ENCODE results near the gene ADGRB2. TPM values are rescaled to one million over a fixed set of nuclear protein-coding genes. Genes with fewer than 3 reads are reported as not detected.

The ADGRB2 gene
- total RNA-seq, 4 donors from 2014 or later: 0.82 to 5.1 (median 3.9) TPM

DNA sequence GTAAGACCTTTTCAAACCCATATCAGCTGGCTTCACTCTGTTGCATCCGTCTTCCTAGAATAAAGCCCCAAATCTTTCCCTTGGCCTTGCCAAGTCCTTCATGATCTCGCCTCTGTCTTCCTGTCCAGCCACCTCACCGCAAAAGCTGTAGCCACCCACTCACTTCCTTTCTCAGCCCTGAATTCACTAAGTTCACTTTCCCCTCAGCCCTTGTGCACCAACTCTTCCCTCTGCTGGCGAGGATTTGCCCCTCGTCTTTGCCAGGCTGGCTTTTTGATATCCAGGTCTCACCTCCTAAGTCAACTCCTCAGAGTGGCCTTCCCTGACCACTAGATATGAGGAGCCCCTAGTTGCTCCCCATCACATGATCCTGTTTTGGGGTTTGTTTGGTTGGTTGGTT lies 56.4 kb downstream of the ADGRB2 start:
- TF ChIP-seq, protein P1, sequence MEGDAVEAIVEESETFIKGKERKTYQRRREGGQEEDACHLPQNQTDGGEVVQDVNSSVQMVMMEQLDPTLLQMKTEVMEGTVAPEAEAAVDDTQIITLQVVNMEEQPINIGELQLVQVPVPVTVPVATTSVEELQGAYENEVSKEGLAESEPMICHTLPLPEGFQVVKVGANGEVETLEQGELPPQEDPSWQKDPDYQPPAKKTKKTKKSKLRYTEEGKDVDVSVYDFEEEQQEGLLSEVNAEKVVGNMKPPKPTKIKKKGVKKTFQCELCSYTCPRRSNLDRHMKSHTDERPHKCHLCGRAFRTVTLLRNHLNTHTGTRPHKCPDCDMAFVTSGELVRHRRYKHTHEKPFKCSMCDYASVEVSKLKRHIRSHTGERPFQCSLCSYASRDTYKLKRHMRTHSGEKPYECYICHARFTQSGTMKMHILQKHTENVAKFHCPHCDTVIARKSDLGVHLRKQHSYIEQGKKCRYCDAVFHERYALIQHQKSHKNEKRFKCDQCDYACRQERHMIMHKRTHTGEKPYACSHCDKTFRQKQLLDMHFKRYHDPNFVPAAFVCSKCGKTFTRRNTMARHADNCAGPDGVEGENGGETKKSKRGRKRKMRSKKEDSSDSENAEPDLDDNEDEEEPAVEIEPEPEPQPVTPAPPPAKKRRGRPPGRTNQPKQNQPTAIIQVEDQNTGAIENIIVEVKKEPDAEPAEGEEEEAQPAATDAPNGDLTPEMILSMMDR (IDR thresholded peaks at IDR 0.05; ENCODE audit: low read depth): no peak

- TF ChIP-seq, protein P1 (IDR thresholded peaks at IDR 0.05; ENCODE audit: low read depth): no peak
These were observed 57.6 kb downstream of the ADGRB2 start for GRCh38 chr1:31706384-31707058.

DNA sequence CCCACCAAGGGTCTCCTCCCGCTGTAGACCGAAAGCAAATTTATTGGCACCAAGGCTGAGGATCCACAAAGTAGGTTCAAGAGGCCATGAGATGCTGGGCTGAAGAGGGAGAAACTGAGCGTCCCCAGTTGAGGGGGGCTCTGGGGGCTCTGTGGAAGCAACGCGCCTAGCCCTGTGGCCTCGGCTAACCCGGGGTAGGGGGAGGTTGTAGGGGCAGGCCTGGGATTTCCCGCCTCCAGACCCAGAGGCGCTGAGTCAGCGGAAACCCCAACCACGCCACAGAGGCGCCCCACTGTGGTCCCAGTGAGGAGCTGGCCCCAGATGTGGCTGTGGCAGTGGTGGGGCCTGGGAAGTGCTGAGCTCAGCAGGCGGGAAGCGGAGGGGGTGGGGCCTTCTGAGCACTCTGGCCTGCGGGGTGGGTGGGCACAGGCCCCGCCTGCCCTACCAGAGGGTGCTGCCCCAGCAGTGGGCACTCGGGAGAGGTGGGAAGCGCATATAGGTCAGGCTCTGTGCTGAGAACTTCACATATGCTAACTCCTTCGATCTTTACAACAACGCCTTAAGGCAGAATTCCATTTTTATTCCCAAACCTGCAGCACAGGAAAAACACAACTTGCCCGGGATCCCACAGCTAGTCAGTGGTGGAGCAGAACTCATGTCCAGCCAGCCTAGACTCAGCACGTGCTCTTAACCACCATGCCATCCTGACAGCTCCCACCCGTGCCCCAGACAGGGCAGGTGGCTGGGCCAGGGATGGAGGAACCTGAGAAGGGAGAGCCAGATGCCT lies 58.9 kb downstream of the ADGRB2 start:
- TF ChIP-seq, protein P1 (IDR thresholded peaks at IDR 0.05; ENCODE audit: low read depth): no peak

- TF ChIP-seq, protein P1 (IDR thresholded peaks at IDR 0.05; ENCODE audit: low read depth): no peak
These were observed 59.7 kb downstream of the ADGRB2 start for GRCh38 chr1:31704271-31705079.

- TF ChIP-seq, protein P1 (IDR thresholded peaks at IDR 0.05; ENCODE audit: low read depth): no peak
These were observed 60.5 kb downstream of the ADGRB2 start, which contains the start of gene COL16A1 for GRCh38 chr1:31703431-31704270. TSS of gene COL16A1 (minus strand) at chr1:31704017. CDS start at chr1:31702193, 1,824 bp downstream.

DNA sequence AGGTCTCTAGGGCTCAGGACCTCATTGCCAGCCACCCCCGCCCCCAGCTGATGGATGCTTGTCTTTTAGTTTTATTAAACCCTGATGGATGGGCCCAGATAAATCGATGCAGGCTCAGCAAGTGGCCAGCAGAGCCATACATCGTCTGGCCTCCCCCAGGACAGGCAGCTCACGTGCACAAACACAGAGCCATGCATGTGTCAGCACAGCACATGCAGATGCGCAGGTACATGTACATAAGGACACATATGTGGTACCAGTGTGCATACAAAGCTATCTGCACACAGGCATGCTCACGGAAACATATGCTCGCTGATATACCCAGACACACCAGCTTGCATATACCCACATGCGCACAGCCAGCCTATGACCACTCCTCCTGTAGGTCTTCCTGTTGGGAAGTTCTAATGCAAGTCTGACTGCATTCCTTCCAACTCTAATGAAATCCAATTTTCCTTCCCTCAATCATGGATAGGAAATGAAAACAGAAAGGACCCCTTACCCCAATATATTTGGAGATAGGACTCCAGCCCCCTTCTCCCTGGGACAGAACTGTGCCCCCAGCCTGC lies 61.2 kb downstream of the ADGRB2 start:
- TF ChIP-seq, protein P1 (IDR thresholded peaks at IDR 0.05; ENCODE audit: low read depth): no peak
